Right kidney (tissue), 9 donors: ENCODE data around the gene DCDC2C.
"Not testable (repeated sequence)": the region's sequence is repeated elsewhere in the genome, so short reads cannot be mapped to it uniquely, and the experiment has no call there.

Experiments
- DNase-seq: peaks from one replicate; pipeline ENCODE4 v3.0.0-alpha.2; 2016
- long read RNA-seq, 8 donors: transcript quantifications; one replicate each; lab custom pipeline, GENCODE V29; 2026

Gene DCDC2C, protein sequence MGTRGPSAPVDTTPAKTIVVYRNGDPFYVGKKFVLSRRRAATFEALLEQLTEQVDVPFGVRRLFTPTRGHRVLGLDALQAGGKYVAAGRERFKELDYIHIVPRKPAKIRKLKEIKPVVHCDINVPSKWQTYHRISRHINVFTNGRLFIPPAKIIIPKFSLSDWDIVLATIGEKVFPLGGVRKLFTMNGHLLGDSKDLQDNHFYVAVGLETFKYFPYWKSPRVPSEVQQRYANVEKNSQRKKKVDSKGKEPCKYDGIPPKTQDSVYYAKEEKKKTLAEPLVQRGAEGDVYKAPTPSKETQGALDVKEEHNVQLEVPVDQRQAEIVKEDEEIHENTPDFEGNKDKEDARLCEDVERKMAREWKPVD
- long read RNA-seq, donor 1, result 0 reads
- long read RNA-seq, donor 2, result 0 reads
- long read RNA-seq, donor 3, result 0 reads
- long read RNA-seq, donor 4, result 0 reads
- long read RNA-seq, donor 5, result 0 reads
- long read RNA-seq, donor 6, result 0 reads
- long read RNA-seq, donor 7, result 0 reads
- long read RNA-seq, donor 8, result 0 reads

DNA sequence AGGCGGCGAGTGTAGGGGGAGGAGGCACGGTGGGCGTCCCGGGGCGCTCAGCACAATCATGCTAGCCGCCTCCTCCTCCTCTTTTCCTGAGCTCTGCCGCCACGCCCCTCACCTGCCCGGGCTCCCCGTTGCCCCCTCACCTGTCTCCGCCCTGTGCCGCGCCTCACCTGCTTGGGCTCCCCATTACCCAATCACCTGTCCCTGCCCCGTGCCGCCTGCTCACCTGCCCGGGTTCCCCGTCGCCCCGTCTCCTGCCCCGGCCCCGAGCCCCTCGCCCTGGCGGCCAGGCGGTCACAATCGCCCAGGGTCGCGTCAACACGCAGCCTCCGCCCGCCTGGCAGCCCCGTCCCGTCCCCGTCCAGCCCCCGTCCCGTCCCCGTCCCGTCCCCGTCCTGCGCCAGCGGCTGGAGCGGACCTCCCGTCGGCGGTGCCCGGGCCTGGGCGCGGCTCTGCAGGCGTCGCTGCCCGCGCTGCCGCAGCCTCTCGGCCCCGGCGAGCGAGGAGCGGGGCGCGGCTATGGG lies at the start of gene DCDC2C:
DCDC2C (plus strand) TSS at position 340 of the 521 bp plus-strand sequence; CDS start at position 517, 177 bp downstream.
- DNase-seq, result no peak

DNA sequence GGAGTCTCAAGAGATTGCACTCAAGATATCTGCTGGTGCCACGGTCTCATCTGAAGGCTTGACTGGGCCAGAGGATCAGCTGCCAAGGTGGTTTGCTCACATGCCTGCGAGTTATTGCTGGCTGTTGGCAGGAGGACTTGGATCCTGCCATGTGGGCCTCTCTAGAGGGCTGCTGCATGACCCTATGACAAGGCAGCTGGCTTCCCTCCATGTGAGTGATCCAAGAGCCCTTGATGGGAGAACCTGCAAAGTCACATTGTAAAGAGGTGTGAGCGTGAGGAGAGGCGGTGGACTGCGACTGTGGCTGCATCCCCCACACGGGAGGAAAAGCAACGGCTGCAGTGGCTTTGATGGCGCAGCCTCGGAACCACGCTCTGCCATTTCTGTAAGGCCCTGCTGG lies 49.4 kb upstream of the DCDC2C start:
- no peak for DNase-seq

DNA sequence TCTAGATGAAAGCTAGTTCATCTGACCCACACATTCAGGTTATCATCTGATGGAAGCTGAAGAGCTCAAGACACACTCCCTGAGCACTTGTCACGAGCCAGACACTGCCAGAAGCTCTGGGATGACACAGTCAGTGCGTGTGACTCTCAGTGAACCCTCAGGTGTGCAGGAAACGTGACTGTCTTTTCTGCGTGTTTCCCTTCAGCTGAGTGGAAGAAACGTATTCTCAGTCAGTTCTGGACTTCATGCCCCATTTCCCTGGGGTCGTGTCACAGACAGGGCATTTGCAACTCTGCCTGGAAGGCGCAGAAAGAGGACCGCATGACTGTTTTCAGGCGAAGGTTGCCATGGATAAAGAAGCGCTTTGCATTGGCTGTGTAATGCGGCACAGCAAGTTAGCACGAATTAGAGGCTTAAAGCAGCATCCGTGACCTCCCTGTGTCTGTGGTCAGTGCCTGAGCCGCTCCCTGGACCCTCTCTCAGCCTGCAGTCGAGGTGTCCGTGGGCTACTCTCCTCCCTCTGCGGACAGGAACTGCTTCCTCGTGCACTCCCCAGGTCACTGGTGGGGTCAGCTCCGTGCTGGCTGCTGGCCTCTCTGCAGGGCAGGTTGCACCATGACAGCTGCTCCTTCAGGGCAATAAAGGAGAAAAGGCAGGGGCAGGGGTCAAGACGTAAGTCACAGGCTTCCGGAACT lies 48.7 kb upstream of the DCDC2C start:
- DNase-seq, result no peak

DNA sequence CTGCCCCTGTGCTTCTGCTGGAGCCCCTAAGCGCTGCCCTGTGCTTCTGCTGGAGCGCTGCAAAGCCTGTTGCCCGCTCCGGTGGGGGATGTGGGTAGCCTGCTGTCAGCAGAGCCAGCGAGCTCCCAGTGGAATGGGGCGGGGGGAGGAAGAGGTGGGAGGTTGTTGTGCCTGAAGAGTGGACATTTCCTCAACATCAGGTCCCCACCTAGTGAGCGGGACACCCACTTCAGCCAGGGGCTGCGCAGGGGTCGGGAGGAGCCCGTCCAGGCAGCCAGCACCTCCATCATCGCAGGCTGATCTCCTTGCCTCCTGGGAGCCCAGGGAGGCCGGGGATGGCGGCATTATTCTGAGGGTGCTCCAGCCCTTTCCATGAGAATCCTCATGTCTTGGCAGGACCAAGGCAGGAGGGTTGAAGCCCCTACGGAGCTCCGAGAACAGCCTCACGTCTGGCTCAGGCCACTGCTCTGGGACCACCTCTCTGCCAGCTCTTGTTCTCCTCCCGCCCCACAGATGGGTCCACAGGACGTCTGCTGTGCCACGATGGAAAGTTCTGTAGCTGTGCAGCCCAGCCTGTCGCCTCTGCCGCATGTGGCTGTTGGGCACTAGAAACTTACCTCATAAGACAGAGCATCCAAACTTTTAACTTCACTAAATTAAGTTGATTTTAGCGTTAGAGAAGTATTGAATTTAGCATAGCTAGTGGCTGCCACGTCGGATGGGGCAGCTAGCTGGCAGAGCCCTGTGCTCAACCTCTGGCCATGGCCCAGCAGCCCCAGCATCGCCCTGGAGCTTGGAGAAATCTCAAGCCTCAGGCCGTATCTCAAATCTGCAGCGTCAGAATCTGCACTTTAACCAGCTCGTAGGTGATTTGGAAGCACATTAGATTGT lies 47.3 kb upstream of the DCDC2C start:
- no peak for DNase-seq

DNA sequence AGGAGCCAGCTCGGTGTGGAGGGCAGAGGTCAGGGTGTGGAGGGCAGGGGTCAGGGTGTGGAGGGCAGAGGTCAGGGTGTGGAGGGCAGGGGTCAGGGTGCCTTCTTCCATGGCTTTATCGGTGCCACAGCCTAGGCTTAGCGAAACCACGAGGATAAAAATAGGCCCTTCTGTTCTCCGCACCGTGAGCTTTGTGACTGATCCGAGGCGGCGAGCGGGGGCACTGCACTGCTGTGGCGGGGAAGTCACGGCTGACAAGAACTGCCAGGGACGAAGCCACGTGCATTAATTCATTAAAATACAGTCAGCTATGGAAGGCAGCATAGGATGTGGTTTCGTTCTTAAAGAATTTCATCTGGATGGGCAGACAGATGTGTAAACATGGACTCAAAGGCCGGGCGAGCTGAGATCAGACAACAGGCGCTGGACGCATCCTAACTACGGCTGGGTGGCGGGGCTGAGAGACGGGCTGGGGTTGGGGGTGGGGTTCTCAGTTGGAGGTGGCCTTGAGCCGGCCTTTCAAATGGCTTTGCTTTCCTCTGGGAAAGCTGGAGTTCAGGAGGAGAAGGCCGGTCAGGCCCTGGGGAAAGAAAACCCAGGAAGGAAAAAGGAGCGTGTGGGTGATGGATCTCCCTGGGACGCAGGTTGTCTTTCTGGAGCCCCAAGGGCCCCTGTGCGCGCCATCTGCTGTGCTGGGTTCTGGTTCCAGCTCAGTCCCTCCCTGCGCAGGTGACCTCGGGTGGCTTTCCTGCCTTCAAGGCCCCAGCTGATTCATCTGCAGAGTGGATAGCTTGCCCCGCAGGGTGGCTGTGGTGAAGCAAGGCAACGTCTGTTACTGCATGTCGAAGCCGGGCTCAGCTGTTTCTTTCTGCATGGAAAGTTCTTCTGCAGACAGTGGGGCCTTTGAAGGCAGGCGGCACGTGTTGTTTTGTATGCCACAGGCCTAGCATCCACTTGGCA lies 46.3 kb upstream of the DCDC2C start:
- DNase-seq, result no peak

DNA sequence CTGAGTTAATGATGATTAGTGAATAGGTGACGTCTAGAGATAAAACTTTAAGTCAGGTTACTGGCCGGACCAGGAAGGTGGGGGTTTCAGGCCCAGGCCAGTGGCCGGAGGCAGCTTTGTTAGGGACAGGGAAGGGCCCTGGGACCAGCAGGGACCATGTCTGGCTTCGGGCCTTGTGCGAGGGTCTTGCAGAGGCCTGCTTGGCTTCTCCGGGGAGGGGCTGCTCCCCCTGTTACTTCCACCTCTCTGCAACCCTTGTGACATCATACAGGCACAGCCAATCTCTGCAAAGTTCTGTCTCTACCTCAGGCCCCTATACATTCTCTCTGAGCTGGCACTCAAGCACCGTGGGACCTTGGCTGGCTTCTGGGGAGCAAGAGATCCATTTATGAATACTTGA lies 45.5 kb upstream of the DCDC2C start, which contains the start of gene ALLC:
ALLC (plus strand) TSS at position 320 of the 400 bp plus-strand sequence. CDS start 12,958 bp downstream, outside the sequence.
- DNase-seq, result no peak

DNA sequence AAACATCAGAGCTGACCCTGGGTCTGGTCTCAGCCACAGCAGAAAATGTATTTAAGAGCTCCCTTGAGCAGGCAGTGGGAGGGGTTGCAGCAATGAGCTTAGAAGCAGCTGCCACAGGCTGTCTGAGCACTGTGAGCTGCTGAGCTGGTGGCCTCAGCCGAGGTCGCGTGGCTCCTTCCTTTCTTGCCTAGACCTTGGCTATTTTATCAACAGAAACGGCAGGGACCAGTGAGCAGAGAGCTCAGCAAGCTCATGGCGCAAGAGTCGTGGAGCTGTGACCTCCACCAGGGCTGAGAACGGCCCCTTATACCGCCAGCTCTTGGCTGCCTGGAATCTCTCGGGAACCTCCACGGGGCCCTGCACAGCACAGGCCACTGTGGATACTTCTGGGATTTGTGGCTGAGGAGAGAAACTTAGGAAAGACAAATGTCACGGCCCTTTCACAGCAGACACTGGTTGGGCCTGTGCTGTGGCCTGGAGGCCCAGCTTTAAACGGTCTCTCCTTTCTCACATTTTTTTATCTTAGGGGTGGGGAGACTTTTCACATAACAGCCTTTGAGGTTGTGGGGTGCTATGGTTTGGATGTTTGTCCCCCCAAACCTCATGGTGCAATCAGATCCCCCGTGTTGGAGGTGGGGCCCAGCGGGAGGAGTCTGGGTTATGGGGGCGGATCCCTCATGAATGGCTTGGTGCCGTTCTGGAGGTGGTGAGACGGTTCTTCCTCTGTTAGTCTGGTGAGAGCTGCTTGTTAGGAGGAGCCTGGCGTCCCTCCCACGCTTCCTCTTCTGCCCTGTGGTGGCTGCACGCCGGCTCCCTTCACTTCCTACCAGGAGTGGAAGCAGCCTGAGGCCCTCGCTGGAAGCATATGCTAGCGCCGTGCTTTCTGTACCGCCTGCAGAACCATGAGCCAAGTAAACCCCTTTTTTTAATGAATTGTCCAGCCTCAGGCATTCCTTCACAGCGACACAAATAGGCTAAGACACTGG lies 43.6 kb upstream of the DCDC2C start:
- DNase-seq, result peak; percentile 31

DNA sequence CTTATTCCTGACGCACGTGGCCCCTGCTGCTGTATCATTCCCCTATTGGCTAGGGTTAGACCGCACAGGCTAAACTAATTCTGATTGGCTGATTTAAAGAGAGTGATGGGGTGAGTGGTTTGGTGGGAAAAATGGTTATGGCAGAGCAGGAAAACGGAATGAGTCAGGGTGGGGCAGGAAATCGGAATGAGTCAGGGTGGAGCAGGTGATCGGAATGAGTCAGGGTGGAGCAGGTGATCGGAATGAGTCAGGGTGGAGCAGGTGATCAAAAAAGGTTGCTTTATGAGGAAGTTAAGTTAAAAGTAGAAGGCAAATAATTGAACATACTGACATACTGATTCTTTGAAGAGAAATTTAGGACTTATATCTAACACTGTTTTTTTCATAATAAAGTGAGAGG lies 42.7 kb upstream of the DCDC2C start:
- not testable (repeated sequence) for DNase-seq

DNA sequence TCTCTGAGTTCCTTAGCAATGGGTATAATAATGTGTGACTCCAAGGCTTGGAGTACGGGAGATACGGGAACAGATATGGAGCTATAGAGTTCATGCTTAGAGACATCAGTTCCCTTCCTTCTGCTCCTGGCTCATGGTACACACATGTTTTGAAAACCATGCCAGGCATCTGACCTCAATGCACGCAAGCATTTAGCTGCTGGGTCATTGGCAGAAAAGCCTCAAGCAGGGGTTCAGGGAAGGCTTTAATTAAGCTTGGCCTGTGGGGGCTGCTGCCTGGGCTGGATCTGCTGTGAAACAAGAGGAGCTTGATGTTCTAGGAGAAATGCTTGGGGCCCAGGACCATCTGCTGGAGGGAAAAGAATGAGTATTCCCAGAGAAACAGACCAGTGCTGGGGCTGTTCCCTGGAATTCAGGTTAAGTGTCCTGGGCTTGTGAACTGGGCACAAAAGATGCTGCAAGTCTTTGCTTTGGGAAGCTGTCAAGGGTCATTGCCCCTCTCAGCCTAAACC lies 42.2 kb upstream of the DCDC2C start:
- no peak for DNase-seq

DNA sequence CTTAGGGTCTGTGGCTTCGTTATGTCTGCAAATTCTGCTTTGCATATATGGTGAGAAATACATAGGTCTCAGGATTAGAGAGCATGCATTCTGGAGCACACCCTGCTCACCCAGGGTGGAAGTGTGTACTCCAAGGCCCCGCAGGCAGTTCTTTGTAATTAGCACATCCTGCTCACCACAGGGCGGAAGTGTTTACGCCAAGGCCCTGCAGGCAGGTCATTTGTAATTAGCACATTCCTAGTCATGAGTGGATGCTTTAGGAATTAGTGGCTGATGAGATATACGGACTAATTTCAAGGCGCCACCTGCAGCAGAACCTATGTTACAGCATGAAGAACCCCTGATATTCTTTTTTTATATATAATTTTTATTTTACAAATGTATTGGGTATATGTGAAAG lies 41.1 kb upstream of the DCDC2C start:
- no peak for DNase-seq

DNA sequence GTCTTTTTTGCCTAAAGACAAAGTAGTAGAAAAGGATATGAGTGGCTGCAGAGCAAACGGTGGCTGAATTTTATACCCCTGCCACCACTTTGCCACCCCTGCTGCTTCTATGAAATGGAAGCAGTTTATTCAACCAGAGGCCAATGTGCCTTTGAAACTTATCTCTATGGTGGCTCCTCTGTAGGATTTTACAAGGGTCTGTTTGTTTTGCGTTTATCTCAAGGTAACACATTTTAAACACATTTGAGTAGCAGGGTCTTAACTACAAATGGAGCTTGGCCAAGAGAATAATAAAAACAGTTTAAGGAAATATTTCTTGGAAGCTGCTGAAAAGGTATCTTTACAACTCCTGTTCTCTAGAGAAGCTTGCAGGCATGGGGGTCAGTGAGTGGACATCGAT lies 39.3 kb upstream of the DCDC2C start:
- no peak for DNase-seq

DNA sequence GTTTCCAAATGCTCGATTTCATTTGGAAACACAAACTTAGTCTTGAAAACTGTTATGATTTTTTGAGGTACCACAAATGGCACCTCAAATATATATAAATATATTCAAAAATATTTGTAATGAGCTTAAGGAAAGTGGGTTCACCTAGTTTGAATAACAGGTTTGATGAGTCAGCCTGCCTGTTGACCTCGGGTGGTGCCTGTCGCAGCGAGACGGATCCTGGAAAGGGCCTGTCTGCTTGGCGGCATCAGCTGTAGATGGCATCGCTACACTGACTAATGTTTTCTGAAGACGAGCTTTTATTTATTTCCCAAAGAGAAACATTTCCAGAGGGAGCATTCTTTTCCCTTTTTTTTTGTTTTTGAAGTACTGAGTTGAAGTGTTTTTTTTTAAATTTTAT lies 38.5 kb upstream of the DCDC2C start:
- DNase-seq, result no peak

DNA sequence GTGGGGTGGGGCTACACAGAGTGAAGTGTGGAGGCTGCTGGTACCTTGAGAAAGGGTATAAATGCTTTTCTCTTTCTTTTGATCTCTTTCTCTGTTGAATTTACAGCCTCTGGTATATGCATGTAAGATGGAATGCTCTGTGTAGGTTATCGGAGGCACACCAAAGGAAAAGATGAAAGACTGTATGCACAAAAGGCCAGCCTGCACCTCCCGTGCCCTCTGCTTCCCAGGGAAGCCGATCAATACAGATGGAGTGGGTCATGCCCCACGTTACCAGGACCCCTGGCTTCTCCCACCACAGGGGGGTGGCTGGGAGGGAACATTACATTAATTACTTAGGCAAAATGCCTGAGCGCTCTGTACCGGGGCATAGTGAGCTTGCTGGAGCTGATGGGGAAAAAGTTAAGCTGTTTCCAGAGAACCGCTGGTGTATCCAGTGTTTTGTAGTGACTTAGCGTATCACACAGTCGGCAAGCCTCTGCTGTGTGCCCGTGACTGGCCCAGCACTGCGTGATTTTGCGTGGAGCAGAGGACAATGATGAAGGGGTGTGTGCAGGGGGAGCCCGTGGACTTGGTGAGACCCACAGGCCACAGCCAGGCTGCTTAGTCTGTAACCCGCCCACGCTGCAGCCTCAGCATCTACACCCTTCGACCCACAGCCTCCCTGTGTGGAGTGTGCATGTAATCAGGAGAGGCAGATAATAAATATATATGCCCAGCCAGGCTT lies 37.3 kb upstream of the DCDC2C start:
- no peak for DNase-seq

DNA sequence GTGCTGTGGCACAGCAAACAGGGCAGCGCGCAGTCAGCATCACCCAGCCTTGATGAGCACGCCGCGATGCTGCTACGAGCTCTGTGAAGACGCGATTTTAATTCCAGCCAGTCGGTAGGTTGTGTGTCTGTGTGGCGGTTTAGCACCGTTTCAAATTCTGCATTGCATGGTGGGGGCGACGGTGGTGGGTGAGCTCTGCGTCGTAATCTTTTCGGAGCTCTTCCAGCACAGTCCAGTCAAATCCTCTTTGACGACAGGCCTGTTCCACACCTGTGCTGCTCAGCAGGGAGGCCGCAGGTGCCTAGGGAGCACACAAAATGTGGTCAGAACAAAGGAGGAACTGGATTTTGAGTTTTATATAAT lies 36.8 kb upstream of the DCDC2C start:
- DNase-seq, result no peak

DNA sequence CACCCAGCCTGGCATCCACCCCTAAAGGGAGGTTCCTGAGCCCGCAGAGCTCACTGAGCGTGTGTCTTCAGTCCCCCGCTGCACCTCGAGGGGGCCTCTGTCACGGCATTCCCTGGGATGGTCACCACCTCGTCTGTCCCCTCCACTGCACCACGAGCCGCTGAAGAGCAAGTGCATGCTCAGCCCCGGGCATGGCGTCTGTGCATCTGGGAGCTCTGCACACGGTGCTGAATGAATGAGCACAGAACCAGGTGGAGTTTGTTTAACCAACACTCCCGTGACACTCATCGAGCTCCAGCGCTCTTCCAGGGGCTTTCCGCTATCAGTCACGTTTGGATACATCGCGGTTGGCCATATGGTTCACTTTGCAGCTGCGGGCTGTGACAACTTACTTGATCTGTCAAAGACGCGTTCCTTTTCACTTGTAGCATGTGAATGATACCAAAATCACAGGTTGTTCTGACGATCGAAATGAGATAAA lies 36.2 kb upstream of the DCDC2C start:
- DNase-seq, result peak; percentile 12

DNA sequence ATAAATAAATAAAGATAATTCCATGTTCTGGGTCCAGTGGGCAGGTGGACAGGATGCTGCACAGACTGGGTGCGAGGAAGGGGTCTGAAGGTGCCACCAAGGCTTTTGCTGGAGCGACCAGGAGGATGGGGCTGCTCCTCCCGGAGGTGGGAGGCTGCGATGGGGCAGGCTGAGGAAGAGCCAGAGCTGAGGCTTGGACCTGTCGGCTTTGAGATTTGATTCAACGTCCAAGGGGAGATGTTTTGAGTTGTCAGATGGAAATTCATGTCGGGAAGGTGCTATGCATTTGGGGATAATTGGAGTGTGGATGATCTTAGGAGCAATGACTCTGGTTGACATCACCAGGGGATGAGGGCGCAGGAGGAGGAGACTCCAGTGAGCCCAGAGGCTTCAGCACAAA lies 33.7 kb upstream of the DCDC2C start:
- no peak for DNase-seq

DNA sequence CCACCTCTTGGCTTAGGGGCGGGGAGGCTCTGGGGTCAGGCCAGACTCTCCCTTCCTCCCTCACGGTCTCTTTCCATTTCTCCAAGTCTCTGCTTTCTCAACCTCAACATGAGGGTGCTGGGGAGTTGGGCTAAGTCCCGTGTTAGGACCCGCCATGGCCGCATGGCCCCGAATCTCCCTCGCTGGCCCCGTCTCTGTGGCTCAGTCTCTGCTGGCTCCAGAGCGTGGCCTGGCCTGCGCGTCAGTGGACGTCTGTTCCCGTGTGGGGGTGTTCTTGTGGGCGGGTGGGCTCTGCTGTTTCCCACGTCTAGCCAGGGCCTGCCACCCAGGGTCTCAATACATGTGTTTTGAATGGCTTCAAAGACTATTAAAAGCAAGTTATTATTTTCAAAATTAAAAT lies 33.0 kb upstream of the DCDC2C start:
- no peak for DNase-seq

DNA sequence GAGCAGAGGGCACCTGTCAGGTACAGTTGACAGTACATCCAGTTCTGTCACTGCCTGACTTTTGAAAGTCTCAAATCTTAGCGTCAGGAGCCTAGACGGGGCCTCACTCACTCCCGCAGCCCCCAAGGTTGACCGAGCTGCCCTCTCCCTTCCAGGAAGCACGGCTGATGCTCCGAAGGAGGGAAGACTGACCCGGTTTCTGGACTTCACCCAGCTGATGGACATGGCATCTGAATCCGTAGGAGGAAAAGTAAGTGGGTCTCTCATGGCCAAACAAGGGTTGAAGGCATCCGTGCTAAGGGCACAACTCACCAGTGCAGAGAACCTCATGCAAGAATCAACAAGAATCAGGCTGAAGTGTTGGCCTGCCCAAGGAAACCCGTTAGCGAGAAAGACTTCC lies 32.4 kb upstream of the DCDC2C start:
- DNase-seq, result no peak
